Parathyroid adenoma (tissue), 2 donors: Measurements from ENCODE around the gene DYNC1I1.

Source experiments
- H2AFZ ChIP-seq: fragments of 300-600 bp; sonication (generic); one replicate; pipeline ENCODE4 v1.7.0; 2017; ENCODE audit warnings: antibody characterized with exemption, mild to moderate bottlenecking
- H3K27ac ChIP-seq: fragments of 300-600 bp; sonication (generic); one replicate; pipeline ENCODE4 v1.7.0; 2017
- H3K27me3 ChIP-seq: fragments of 300-600 bp; sonication (generic); one replicate; pipeline ENCODE4 v1.7.0; 2017; ENCODE audit warnings: low read length; ENCODE audit not compliant: control insufficient read depth, insufficient read depth
- H3K36me3 ChIP-seq: fragments of 300-600 bp; sonication (generic); one replicate; pipeline ENCODE4 v1.7.0; 2017; ENCODE audit warnings: low read length; ENCODE audit not compliant: control insufficient read depth, insufficient read depth
- H3K4me1 ChIP-seq: fragments of 300-600 bp; sonication (generic); one replicate; pipeline ENCODE4 v1.7.0; 2017; ENCODE audit warnings: control low read depth
- H3K4me2 ChIP-seq: fragments of 300-600 bp; sonication (generic); one replicate; pipeline ENCODE4 v1.7.0; 2017; ENCODE audit warnings: low read length
- H3K4me3 ChIP-seq: fragments of 300-600 bp; sonication (generic); one replicate; pipeline ENCODE4 v1.7.0; 2017; ENCODE audit warnings: low read depth, low read length
- H3K79me2 ChIP-seq: fragments of 300-600 bp; sonication (generic); one replicate; pipeline ENCODE4 v1.7.0; 2017; ENCODE audit warnings: control low read depth
- H3K9ac ChIP-seq: fragments of 300-600 bp; sonication (generic); one replicate; pipeline ENCODE4 v1.7.0; 2017; ENCODE audit warnings: mild to moderate bottlenecking
- H3K9me3 ChIP-seq: fragments of 300-600 bp; sonication (generic); one replicate; pipeline ENCODE4 v1.7.0; 2017; ENCODE audit warnings: low read length; ENCODE audit not compliant: control insufficient read depth
- CTCF ChIP-seq: fragments of 300-600 bp; sonication (generic); IDR thresholded peaks from one replicate; pipeline ENCODE4 v1.7.0; 2017; ENCODE audit warnings: antibody characterized with exemption, mild to moderate bottlenecking
- donor health status: primary hyperparathyroidism.

Gene DYNC1I1

GRCh38 chr7:95847061-95847460, 74.7 kb downstream of the DYNC1I1 start:
- Histone ChIP-seq H3K27me3 (no peaks in the 10 kb centered on the region), H3K79me2 (no peaks in the 10 kb centered on the region)
- no peak for TF ChIP-seq CTCF

GRCh38 chr7:95859429-95859828, 87.1 kb downstream of the DYNC1I1 start:
- no peaks in the 10 kb centered on the region for H3K27me3 ChIP-seq
- no peaks in the 10 kb centered on the region for H3K9me3 ChIP-seq
- no peak overlapping the region for H3K4me3 ChIP-seq
- H3K9ac ChIP-seq = no peak overlapping the region
- H3K36me3 ChIP-seq = no peaks in the 10 kb centered on the region
- no peaks in the 10 kb centered on the region for H3K79me2 ChIP-seq
- H3K27ac ChIP-seq = no peak overlapping the region
- no peak overlapping the region for H3K4me2 ChIP-seq
- H2AFZ ChIP-seq = no peak overlapping the region
- H3K4me1 ChIP-seq = no peaks in the 10 kb centered on the region
- TF ChIP-seq CTCF = no peak

More at GRCh38 chr7:95847061-95847460, 74.7 kb downstream of the DYNC1I1 start:
- Histone ChIP-seq H3K4me2 (no peak overlapping the region), H3K4me1 (no peaks in the 10 kb centered on the region), H3K9me3 (no peaks in the 10 kb centered on the region), H3K9ac (no peak overlapping the region), H3K27ac (no peak overlapping the region), H3K4me3 (no peak overlapping the region), H3K36me3 (no peaks in the 10 kb centered on the region), H2AFZ (no peak overlapping the region)

- Histone ChIP-seq H3K4me1 (no peaks in the 10 kb centered on the region), H3K9me3 (no peaks in the 10 kb centered on the region), H3K27ac (no peak overlapping the region), H3K4me3 (no peak overlapping the region), H3K36me3 (no peaks in the 10 kb centered on the region), H3K4me2 (no peak overlapping the region), H3K9ac (no peak overlapping the region), H3K27me3 (no peaks in the 10 kb centered on the region), H2AFZ (no peak overlapping the region), H3K79me2 (no peaks in the 10 kb centered on the region)
- no peak for TF ChIP-seq CTCF
Observed at GRCh38 chr7:95861041-95861440, 88.7 kb downstream of the DYNC1I1 start.

GRCh38 chr7:95863623-95864022, 91.3 kb downstream of the DYNC1I1 start:
- no peaks in the 10 kb centered on the region for H3K36me3 ChIP-seq
- no peaks in the 10 kb centered on the region for H3K4me1 ChIP-seq
- no peak for TF ChIP-seq CTCF
- no peak overlapping the region for H3K4me3 ChIP-seq
- H3K9me3 ChIP-seq = no peaks in the 10 kb centered on the region
- H3K27me3 ChIP-seq = no peaks in the 10 kb centered on the region
- H3K79me2 ChIP-seq = no peaks in the 10 kb centered on the region
- no peak overlapping the region for H3K9ac ChIP-seq
- no peak overlapping the region for H2AFZ ChIP-seq
- H3K27ac ChIP-seq = no peak overlapping the region
- H3K4me2 ChIP-seq = no peak overlapping the region

- no peaks in the 10 kb centered on the region for H3K36me3 ChIP-seq
- no peak overlapping the region for H2AFZ ChIP-seq
- H3K4me2 ChIP-seq = no peak overlapping the region
- H3K79me2 ChIP-seq = no peaks in the 10 kb centered on the region
- no peaks in the 10 kb centered on the region for H3K27me3 ChIP-seq
- TF ChIP-seq CTCF = no peak
- no peak overlapping the region for H3K4me3 ChIP-seq
- no peak overlapping the region for H3K27ac ChIP-seq
- H3K4me1 ChIP-seq = no peaks in the 10 kb centered on the region
- no peaks in the 10 kb centered on the region for H3K9me3 ChIP-seq
- no peak overlapping the region for H3K9ac ChIP-seq
Observed at GRCh38 chr7:95865716-95866371, 93.5 kb downstream of the DYNC1I1 start.
